Esophagus muscularis mucosa (tissue), 3 donors: Measurements from ENCODE around the gene PRR23B.
"Not testable (repeated sequence)": the region's sequence is repeated elsewhere in the genome, so short reads cannot be mapped to it uniquely, and the experiment has no call there.

ENCODE experiments used
- POLR2A ChIP-seq: fragments of 450-650 bp; IDR thresholded peaks from one replicate; pipeline ENCODE4 v1.6.1; 2017; ENCODE audit warnings: antibody characterized with exemption, moderate library complexity, mild to moderate bottlenecking, low read depth
- POLR2AphosphoS5 ChIP-seq, 2 donors: sonication (generic); formaldehyde crosslinking; IDR thresholded peaks; one replicate each; pipeline ENCODE4 v1.6.1; 2017; ENCODE audit warnings: antibody characterized with exemption in 2 of 2
- TF ChIP-seq, protein P1 (sequence below), 3 experiments: fragments of 200-600 bp in 2 of 3; fragments of 450-650 bp in 1 of 3; sonication (generic) in 2 of 3; IDR thresholded peaks; one replicate each; pipeline ENCODE4 v1.5.1; 2017 to 2019; ENCODE audit warnings: antibody characterized with exemption in 3 of 3, mild to moderate bottlenecking in 2 of 3, moderate library complexity in 1 of 3

DNA sequence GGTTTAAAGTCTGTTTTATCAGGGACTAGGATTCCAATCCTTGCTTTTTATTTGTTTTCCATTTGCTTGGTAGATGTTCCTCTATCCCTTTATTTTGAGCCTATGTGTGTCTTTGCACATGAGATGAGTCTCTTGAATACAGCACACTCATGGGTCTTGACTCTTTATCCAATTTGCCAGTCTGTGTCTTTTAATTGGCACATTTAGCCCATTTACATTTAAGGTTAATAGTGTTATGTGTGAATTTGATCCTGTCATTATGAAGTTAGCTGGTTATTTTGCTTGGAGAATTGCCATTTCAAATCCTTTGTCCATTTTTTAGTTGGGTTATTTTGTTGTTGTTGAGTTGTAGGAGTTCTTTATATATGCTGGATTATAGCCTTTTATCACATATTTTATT is 9.8 kb upstream of the PRR23B start:
- not testable (repeated sequence) for TF ChIP-seq POLR2A; POLR2AphosphoS5 (IDR thresholded peaks at IDR 0.05)
- TF ChIP-seq, protein P1, sequence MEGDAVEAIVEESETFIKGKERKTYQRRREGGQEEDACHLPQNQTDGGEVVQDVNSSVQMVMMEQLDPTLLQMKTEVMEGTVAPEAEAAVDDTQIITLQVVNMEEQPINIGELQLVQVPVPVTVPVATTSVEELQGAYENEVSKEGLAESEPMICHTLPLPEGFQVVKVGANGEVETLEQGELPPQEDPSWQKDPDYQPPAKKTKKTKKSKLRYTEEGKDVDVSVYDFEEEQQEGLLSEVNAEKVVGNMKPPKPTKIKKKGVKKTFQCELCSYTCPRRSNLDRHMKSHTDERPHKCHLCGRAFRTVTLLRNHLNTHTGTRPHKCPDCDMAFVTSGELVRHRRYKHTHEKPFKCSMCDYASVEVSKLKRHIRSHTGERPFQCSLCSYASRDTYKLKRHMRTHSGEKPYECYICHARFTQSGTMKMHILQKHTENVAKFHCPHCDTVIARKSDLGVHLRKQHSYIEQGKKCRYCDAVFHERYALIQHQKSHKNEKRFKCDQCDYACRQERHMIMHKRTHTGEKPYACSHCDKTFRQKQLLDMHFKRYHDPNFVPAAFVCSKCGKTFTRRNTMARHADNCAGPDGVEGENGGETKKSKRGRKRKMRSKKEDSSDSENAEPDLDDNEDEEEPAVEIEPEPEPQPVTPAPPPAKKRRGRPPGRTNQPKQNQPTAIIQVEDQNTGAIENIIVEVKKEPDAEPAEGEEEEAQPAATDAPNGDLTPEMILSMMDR (IDR thresholded peaks at IDR 0.05): not testable (repeated sequence)
